Measurements from ENCODE around the gene NEU4. TPM values are rescaled to one million over a fixed set of nuclear protein-coding genes. Genes with fewer than 3 reads are reported as not detected.
"Not testable (repeated sequence)": the region's sequence is repeated elsewhere in the genome, so short reads cannot be mapped to it uniquely, and the experiment has no call there.

NEU4 gene
- total RNA-seq, 1 experiment from 2014 or later: 2.2 TPM

- TF ChIP-seq CTCF (IDR thresholded peaks at IDR 0.05): no peak
- TF ChIP-seq HMGXB4 (CRISPR knock-in tag; IDR thresholded peaks at IDR 0.05): no peak
- TF ChIP-seq MAX (CRISPR knock-in tag; IDR thresholded peaks at IDR 0.05): no peak
- no peak for TF ChIP-seq USF2 (CRISPR knock-in tag; IDR thresholded peaks at IDR 0.05)
- no peak for TF ChIP-seq NR2C2 (CRISPR knock-in tag; IDR thresholded peaks at IDR 0.05)
Measured at GRCh38 chr2:241788135-241788534, 20.9 kb upstream of the NEU4 start (continued).

GRCh38 chr2:241788572-241788971 lies 20.4 kb upstream of the NEU4 start:
- no peak overlapping the region for H3K27ac Mint-ChIP-seq
- ChIA-PET POLR2A (interaction anchor here (0.7 kb wide), 1 partner anchor 632 kb away, joined by 3 read pairs; no protein-coding TSS in a partner anchor), CTCF (no interaction called here)
- TF ChIP-seq ATF3 (CRISPR knock-in tag; conservative IDR thresholded peaks at IDR 0.05) (no peak), MYBL2 (CRISPR knock-in tag; IDR thresholded peaks at IDR 0.05) (no peak), STAT6 (CRISPR knock-in tag; conservative IDR thresholded peaks at IDR 0.05; ENCODE audit: low read depth) (no peak), ZSCAN18 (CRISPR knock-in tag; IDR thresholded peaks at IDR 0.05) (no peak), FOXP1 (CRISPR knock-in tag; IDR thresholded peaks at IDR 0.05; ENCODE audit: borderline replicate concordance) (no peak)
- H3K27me3 Mint-ChIP-seq (ENCODE audit: low read depth): peaks cover 7% of the 10 kb centered on the region
- ATAC-seq: no peak
- no peak overlapping the region for H3K4me3 Mint-ChIP-seq
- peaks cover 26% of the 10 kb centered on the region for H3K4me1 Mint-ChIP-seq
- peaks cover 53% of the 10 kb centered on the region for H3K9me3 Mint-ChIP-seq
- no peak for DNase-seq (ENCODE audit: low spot score)
- peaks cover 24% of the 10 kb centered on the region for H3K36me3 Mint-ChIP-seq

GRCh38 chr2:241791385-241791784 lies 17.6 kb upstream of the NEU4 start:
- DNase-seq (ENCODE audit: low spot score); H3K27ac Mint-ChIP-seq; H3K27me3 Mint-ChIP-seq (ENCODE audit: low read depth); POLR2A ChIA-PET; CTCF ChIA-PET; H3K4me3 Mint-ChIP-seq; ATAC-seq: not testable (repeated sequence)
- Mint-ChIP-seq H3K9me3 (peaks cover 45% of the 10 kb centered on the region), H3K36me3 (peaks cover 18% of the 10 kb centered on the region), H3K4me1 (peaks cover 20% of the 10 kb centered on the region)

GRCh38 chr2:241793385-241793784 lies 15.6 kb upstream of the NEU4 start:
- peaks cover 18% of the 10 kb centered on the region for H3K36me3 Mint-ChIP-seq
- peak overlapping the region; percentile 4; the same call in 1 of the 2 replicates for H3K27ac Mint-ChIP-seq
- ChIA-PET POLR2A (no interaction called here), CTCF (no interaction called here)
- H3K9me3 Mint-ChIP-seq: peaks cover 29% of the 10 kb centered on the region
- H3K4me1 Mint-ChIP-seq: peaks cover 12% of the 10 kb centered on the region
- no peak overlapping the region for H3K4me3 Mint-ChIP-seq
- ATAC-seq: no peak
- no peak for DNase-seq (ENCODE audit: low spot score)
- H3K27me3 Mint-ChIP-seq (ENCODE audit: low read depth): peaks cover 7% of the 10 kb centered on the region
- no peak for TF ChIP-seq ZNF671 (CRISPR knock-in tag; IDR thresholded peaks at IDR 0.05)
- TF ChIP-seq EMX1 (CRISPR knock-in tag; IDR thresholded peaks at IDR 0.05): no peak
- TF ChIP-seq IRF1 (CRISPR knock-in tag; IDR thresholded peaks at IDR 0.05): no peak
- TF ChIP-seq IRF2 (CRISPR knock-in tag; IDR thresholded peaks at IDR 0.05; ENCODE audit: borderline replicate concordance, low read depth): no peak
- TF ChIP-seq ZSCAN18 (CRISPR knock-in tag; IDR thresholded peaks at IDR 0.05): no peak
- TF ChIP-seq JAZF1 (CRISPR knock-in tag; IDR thresholded peaks at IDR 0.05): no peak
- TF ChIP-seq ZNF138 (CRISPR knock-in tag; conservative IDR thresholded peaks at IDR 0.05): no peak
- TF ChIP-seq ZNF263 (CRISPR knock-in tag; IDR thresholded peaks at IDR 0.05; ENCODE audit: low read depth): no peak
- TF ChIP-seq USF1 (CRISPR knock-in tag; IDR thresholded peaks at IDR 0.05): no peak
